SU-DHL-6 (cell line): ENCODE data around the gene MAP3K20.

Experiments used
- CTCF ChIP-seq: fragments of 200-600 bp; sonication (generic); IDR thresholded peaks from one replicate; pipeline ENCODE4 v1.5.1; 2017; ENCODE audit warnings: antibody characterized with exemption, mild to moderate bottlenecking, low read length, moderate library complexity; ENCODE audit not compliant: insufficient read depth, poor library complexity, severe bottlenecking
- EZH2phosphoT487 ChIP-seq: fragments of 200-600 bp; sonication (generic), shearing (Covaris generic); conservative IDR thresholded peaks from 2 replicates; pipeline ENCODE4 v1.6.1; 2018; ENCODE audit warnings: mild to moderate bottlenecking, antibody characterized with exemption, low read length, moderate library complexity, mixed read lengths

GRCh38 chr2:173077506-173078177, 2.0 kb downstream of the MAP3K20 start:
- TF ChIP-seq CTCF = no peak
- no peak for TF ChIP-seq EZH2phosphoT487
